ENCODE measurements around the gene TMEM154.
"Not testable (repeated sequence)": the region's sequence is repeated elsewhere in the genome, so short reads cannot be mapped to it uniquely, and the experiment has no call there.

The TMEM154 gene

DNA sequence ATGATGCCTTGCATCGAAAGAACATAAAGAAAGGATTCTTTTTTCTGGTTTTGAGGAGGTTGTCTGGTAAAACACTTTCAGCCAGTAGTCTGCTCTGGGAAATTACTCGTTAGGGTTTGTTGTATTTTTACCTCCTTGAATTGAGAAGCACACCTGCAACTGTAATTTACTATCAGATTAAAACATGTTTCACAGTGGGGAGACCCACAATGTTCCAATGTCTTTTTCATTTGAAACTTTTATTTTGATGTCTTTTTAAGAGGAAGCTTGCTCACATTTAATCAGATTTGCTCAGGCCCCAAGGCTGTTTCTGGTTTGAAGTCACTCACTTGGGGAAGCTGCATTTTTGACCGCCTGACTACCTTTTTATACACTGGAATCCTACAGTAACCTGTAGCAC is 12.0 kb downstream of the TMEM154 start:
- Histone ChIP-seq H3K9me3 (ENCODE audit: control insufficient read depth, low read length) (no peaks in the 10 kb centered on the region), H3K27ac (ENCODE audit: low read depth, low read length, severe bottlenecking) (no peak overlapping the region), H3K4me1 (ENCODE audit: control insufficient read depth, insufficient read depth, low read length, poor library complexity, severe bottlenecking) (no peaks in the 10 kb centered on the region), H3K4me3 (ENCODE audit: extremely low read depth, insufficient read depth, low read length, poor library complexity, severe bottlenecking) (no peak overlapping the region), H3K36me3 (ENCODE audit: control insufficient read depth, insufficient read depth, low read length) (peaks cover 3% of the 10 kb centered on the region)
- 93 to 94% methylated on average over 2 to 3 of the region's 3 CpGs for WGBS, 2 experiments (ENCODE audit: insufficient coverage in 2 of 2)

DNA sequence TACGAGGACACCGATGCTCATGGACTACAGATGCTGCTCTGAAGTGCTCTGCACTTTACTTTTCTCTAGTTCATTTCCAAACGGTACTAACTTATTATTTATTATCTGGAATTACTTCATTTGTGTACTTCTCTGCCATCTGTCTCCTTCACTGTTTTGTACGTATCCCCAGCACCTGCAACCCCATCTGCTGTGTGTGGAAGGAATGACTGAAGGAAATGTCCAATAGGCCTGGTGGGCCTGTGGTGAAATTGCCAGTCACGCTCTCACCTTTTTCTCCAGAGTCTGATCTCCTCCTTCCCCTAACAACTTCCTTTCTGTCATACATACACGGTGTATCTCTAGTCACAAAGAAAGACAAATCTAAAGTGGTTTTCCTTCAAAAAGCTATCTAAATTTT is 12.9 kb downstream of the TMEM154 start:
- Histone ChIP-seq H3K36me3 (ENCODE audit: control insufficient read depth, insufficient read depth, low read length) (peaks cover 3% of the 10 kb centered on the region), H3K4me3 (ENCODE audit: extremely low read depth, insufficient read depth, low read length, poor library complexity, severe bottlenecking) (no peak overlapping the region), H3K4me1 (ENCODE audit: control insufficient read depth, insufficient read depth, low read length, poor library complexity, severe bottlenecking) (no peaks in the 10 kb centered on the region), H3K9me3 (ENCODE audit: control insufficient read depth, low read length) (no peaks in the 10 kb centered on the region), H3K27ac (ENCODE audit: low read depth, low read length, severe bottlenecking) (no peak overlapping the region)
- WGBS, 2 experiments (ENCODE audit: insufficient coverage in 2 of 2) = 100% methylated on average over 2 of the region's 6 CpGs

- Histone ChIP-seq H3K27ac (ENCODE audit: low read depth, low read length, severe bottlenecking) (no peak overlapping the region), H3K4me1 (ENCODE audit: control insufficient read depth, insufficient read depth, low read length, poor library complexity, severe bottlenecking) (no peaks in the 10 kb centered on the region), H3K4me3 (ENCODE audit: extremely low read depth, insufficient read depth, low read length, poor library complexity, severe bottlenecking) (no peak overlapping the region), H3K36me3 (ENCODE audit: control insufficient read depth, insufficient read depth, low read length) (peaks cover 3% of the 10 kb centered on the region), H3K9me3 (ENCODE audit: control insufficient read depth, low read length) (no peaks in the 10 kb centered on the region)
- WGBS, 2 experiments (ENCODE audit: insufficient coverage in 2 of 2) = 89 to 97% methylated on average over 3 to 4 of the region's 7 CpGs
Measured at GRCh38 chr4:152665691-152666395, 14.0 kb downstream of the TMEM154 start.

DNA sequence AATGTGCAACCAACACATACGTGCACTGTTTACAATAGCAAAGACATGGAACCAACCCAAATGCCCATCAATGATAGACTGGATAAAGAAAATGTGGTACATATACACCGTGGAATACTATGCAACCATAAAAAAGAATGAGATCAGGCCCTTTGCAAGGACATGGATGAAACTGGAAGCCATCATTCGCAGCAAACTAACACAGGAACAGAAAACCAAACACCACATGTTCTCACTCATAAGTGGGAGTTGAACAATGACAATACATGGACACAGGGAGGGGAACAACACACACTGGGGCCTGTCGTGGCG is 15.8 kb downstream of the TMEM154 start:
- H3K9me3 ChIP-seq (ENCODE audit: control insufficient read depth, low read length); H3K4me3 ChIP-seq (ENCODE audit: extremely low read depth, insufficient read depth, low read length, poor library complexity, severe bottlenecking); H3K4me1 ChIP-seq (ENCODE audit: control insufficient read depth, insufficient read depth, low read length, poor library complexity, severe bottlenecking); H3K27ac ChIP-seq (ENCODE audit: low read depth, low read length, severe bottlenecking); H3K36me3 ChIP-seq (ENCODE audit: control insufficient read depth, insufficient read depth, low read length): not testable (repeated sequence)
- no CpG with 5 or more reads among the region's 5 CpGs for WGBS, 2 experiments (ENCODE audit: insufficient coverage in 2 of 2)

- Histone ChIP-seq H3K4me3 (ENCODE audit: extremely low read depth, insufficient read depth, low read length, poor library complexity, severe bottlenecking) (no peak overlapping the region), H3K27ac (ENCODE audit: low read depth, low read length, severe bottlenecking) (no peak overlapping the region), H3K36me3 (ENCODE audit: control insufficient read depth, insufficient read depth, low read length) (peaks cover 8% of the 10 kb centered on the region), H3K4me1 (ENCODE audit: control insufficient read depth, insufficient read depth, low read length, poor library complexity, severe bottlenecking) (no peaks in the 10 kb centered on the region), H3K9me3 (ENCODE audit: control insufficient read depth, low read length) (peaks cover 2% of the 10 kb centered on the region)
- WGBS, 2 experiments (ENCODE audit: insufficient coverage in 2 of 2) = 94 to 95% methylated on average over 2 of the region's 6 CpGs
Measured at GRCh38 chr4:152663203-152664066, 16.4 kb downstream of the TMEM154 start.

- WGBS, 2 experiments (ENCODE audit: insufficient coverage in 2 of 2) = no CpG with 5 or more reads among the region's 2 CpGs
- H3K4me3 ChIP-seq (ENCODE audit: extremely low read depth, insufficient read depth, low read length, poor library complexity, severe bottlenecking) = no peak overlapping the region
- H3K4me1 ChIP-seq (ENCODE audit: control insufficient read depth, insufficient read depth, low read length, poor library complexity, severe bottlenecking) = no peaks in the 10 kb centered on the region
- peaks cover 16% of the 10 kb centered on the region for H3K36me3 ChIP-seq (ENCODE audit: control insufficient read depth, insufficient read depth, low read length)
- peaks cover 18% of the 10 kb centered on the region for H3K9me3 ChIP-seq (ENCODE audit: control insufficient read depth, low read length)
- no peak overlapping the region for H3K27ac ChIP-seq (ENCODE audit: low read depth, low read length, severe bottlenecking)
Measured at GRCh38 chr4:152661649-152662048, 18.1 kb downstream of the TMEM154 start.

GRCh38 chr4:152660526-152660925 is 19.3 kb downstream of the TMEM154 start:
- peaks cover 16% of the 10 kb centered on the region for H3K36me3 ChIP-seq (ENCODE audit: control insufficient read depth, insufficient read depth, low read length)
- H3K9me3 ChIP-seq (ENCODE audit: control insufficient read depth, low read length) = peaks cover 18% of the 10 kb centered on the region
- no peak overlapping the region for H3K4me3 ChIP-seq (ENCODE audit: extremely low read depth, insufficient read depth, low read length, poor library complexity, severe bottlenecking)
- 75 to 93% methylated on average over 2 to 3 of the region's 5 CpGs for WGBS, 2 experiments (ENCODE audit: insufficient coverage in 2 of 2)
- H3K4me1 ChIP-seq (ENCODE audit: control insufficient read depth, insufficient read depth, low read length, poor library complexity, severe bottlenecking) = no peaks in the 10 kb centered on the region
- H3K27ac ChIP-seq (ENCODE audit: low read depth, low read length, severe bottlenecking) = no peak overlapping the region

GRCh38 chr4:152659806-152660205 is 20.0 kb downstream of the TMEM154 start:
- WGBS, 2 experiments (ENCODE audit: insufficient coverage in 2 of 2) = no CpG with 5 or more reads among the region's 4 CpGs
- Histone ChIP-seq H3K9me3 (ENCODE audit: control insufficient read depth, low read length) (peaks cover 18% of the 10 kb centered on the region), H3K4me3 (ENCODE audit: extremely low read depth, insufficient read depth, low read length, poor library complexity, severe bottlenecking) (no peak overlapping the region), H3K27ac (ENCODE audit: low read depth, low read length, severe bottlenecking) (no peak overlapping the region), H3K4me1 (ENCODE audit: control insufficient read depth, insufficient read depth, low read length, poor library complexity, severe bottlenecking) (no peaks in the 10 kb centered on the region), H3K36me3 (ENCODE audit: control insufficient read depth, insufficient read depth, low read length) (peaks cover 16% of the 10 kb centered on the region)

- no peak overlapping the region for H3K4me3 ChIP-seq (ENCODE audit: extremely low read depth, insufficient read depth, low read length, poor library complexity, severe bottlenecking)
- H3K36me3 ChIP-seq (ENCODE audit: control insufficient read depth, insufficient read depth, low read length) = peaks cover 13% of the 10 kb centered on the region
- no CpG with 5 or more reads among the region's 2 CpGs for WGBS, 2 experiments (ENCODE audit: insufficient coverage in 2 of 2)
Measured at GRCh38 chr4:152657657-152658056, 22.1 kb downstream of the TMEM154 start.

DNA sequence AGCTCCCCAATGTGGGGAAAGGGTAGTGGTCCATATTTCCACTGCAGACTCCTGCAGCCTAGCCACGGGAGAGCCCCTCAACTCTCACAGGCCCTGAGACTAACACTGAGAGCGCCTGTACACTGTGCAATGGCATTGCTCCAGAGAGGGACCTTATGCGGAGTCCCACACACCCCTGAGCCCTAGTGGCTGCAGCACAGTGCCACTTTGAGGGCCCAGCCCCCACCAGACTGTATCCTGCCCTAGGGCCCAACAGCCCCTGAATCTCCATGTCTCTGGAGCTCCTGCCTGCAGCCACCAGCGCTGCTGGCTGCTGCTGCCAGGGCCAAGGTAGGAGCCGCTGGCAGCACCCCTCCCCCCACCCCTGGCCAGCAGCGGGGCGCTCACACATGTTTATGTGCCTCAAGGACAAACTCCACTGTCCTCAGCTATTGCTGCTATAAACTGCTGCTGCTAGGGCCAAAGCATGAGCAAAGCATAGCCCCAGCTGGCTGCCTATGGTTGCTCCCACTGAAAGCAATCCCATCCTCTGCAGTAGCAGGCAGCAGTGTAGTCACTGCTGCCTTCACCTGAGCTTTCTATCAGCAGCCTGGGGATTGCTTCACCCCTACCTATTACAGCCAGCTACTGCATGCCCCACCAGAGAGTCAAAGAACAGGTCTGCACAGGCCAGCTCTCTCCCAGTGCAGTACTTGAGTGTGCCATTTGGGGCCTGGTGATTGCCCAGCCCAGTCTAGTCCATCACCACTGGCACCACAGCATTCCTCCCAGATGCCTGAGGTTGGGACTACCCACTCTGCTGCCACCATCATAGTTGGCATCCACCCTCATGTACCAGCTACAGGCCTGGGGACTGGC is 24.3 kb downstream of the TMEM154 start:
- H3K4me1 ChIP-seq (ENCODE audit: control insufficient read depth, insufficient read depth, low read length, poor library complexity, severe bottlenecking) = no peaks in the 10 kb centered on the region
- peaks cover 18% of the 10 kb centered on the region for H3K9me3 ChIP-seq (ENCODE audit: control insufficient read depth, low read length)
- H3K36me3 ChIP-seq (ENCODE audit: control insufficient read depth, insufficient read depth, low read length) = peaks cover 28% of the 10 kb centered on the region
- no peak overlapping the region for H3K27ac ChIP-seq (ENCODE audit: low read depth, low read length, severe bottlenecking)
- no peak overlapping the region for H3K4me3 ChIP-seq (ENCODE audit: extremely low read depth, insufficient read depth, low read length, poor library complexity, severe bottlenecking)
- 85 to 87% methylated on average over 3 to 5 of the region's 7 CpGs for WGBS, 2 experiments (ENCODE audit: insufficient coverage in 2 of 2)

More at GRCh38 chr4:152657657-152658056, 22.1 kb downstream of the TMEM154 start:
- H3K9me3 ChIP-seq (ENCODE audit: control insufficient read depth, low read length) = peaks cover 18% of the 10 kb centered on the region
- no peaks in the 10 kb centered on the region for H3K4me1 ChIP-seq (ENCODE audit: control insufficient read depth, insufficient read depth, low read length, poor library complexity, severe bottlenecking)
- no peak overlapping the region for H3K27ac ChIP-seq (ENCODE audit: low read depth, low read length, severe bottlenecking)

Measured in mesodermal cell (in vitro differentiated cells).